H1 (cell line): ENCODE data around the gene PTPRT. TPM values are rescaled to one million over a fixed set of nuclear protein-coding genes. Genes with fewer than 3 reads are reported as not detected.

Experiments used
- CTCF ChIA-PET: fragments of 300-600 bp; sonication (Branson Sonifier 250); formaldehyde crosslinking; loops from one replicate; lab custom pipeline; 2021; ENCODE audit not compliant: partially characterized antibody; lab: Charles Lee
- POLR2A ChIA-PET: fragments of 300-600 bp; sonication (Branson Sonifier 250); formaldehyde crosslinking; loops from one replicate; lab custom pipeline; 2021; ENCODE audit warnings: inconsistent platforms; ENCODE audit not compliant: partially characterized antibody; lab: Charles Lee
- DNase-seq, 2 experiments: peaks; one replicate each; pipeline versions ENCODE4 v3.0.0 to v3.0.0-alpha.2; 2010 to 2022; ENCODE audit warnings: low spot score in 2 of 2, low read depth in 1 of 2, mixed read lengths in 1 of 2
- FAIRE-seq: peaks from 2 replicates; lab custom pipeline; 2011; peaks lifted over from hg19 to GRCh38; lab: Jason Lieb, UNC
- H2AFZ ChIP-seq: 2 replicates; pipeline ENCODE4 v1.8.1; 2012; ENCODE audit warnings: low read length, inconsistent platforms
- H2AK5ac ChIP-seq: 2 replicates; pipeline ENCODE4 v1.6.1; 2013; ENCODE audit warnings: low read depth, low read length
- H2BK120ac ChIP-seq: replicated peaks from 2 replicates; pipeline ENCODE3; 2013; ENCODE audit warnings: low read depth, low read length, inconsistent platforms
- H2BK12ac ChIP-seq: 2 replicates; pipeline ENCODE4 v1.6.1; 2013; ENCODE audit warnings: low read depth, low read length
- H2BK15ac ChIP-seq: 2 replicates; pipeline ENCODE4 v1.6.1; 2013; ENCODE audit warnings: low read length
- H2BK20ac ChIP-seq: 2 replicates; pipeline ENCODE4 v1.6.1; 2013; ENCODE audit warnings: low read length
- H2BK5ac ChIP-seq: 2 replicates; pipeline ENCODE4 v1.6.1; 2013; ENCODE audit warnings: low read depth, low read length
- H3K14ac ChIP-seq: 2 replicates; pipeline ENCODE4 v1.6.1; 2013; ENCODE audit warnings: inconsistent platforms; ENCODE audit not compliant: insufficient read length
- H3K18ac ChIP-seq: 2 replicates; pipeline ENCODE4 v1.6.1; 2013; ENCODE audit warnings: low read length; ENCODE audit errors: extremely low read depth
- H3K23ac ChIP-seq: 2 replicates; pipeline ENCODE4 v1.6.1; 2013; ENCODE audit warnings: inconsistent platforms; ENCODE audit not compliant: insufficient read length
- H3K23me2 ChIP-seq: 2 replicates; pipeline ENCODE4 v1.6.1; 2013; ENCODE audit warnings: low read depth, low read length
- H3K27ac ChIP-seq: 2 replicates; pipeline ENCODE4 v1.6.1; 2011; ENCODE audit warnings: low read depth, low read length, inconsistent platforms
- H3K27me3 ChIP-seq, 4 experiments: replicated peaks in 1 of 4; 1 replicate in 1 of 4; 2 replicates in 3 of 4; pipeline versions ENCODE4 v1.6.1 to v1.8.1; 2011 to 2013; ENCODE audit warnings: low read length in 3 of 4, mild to moderate bottlenecking in 3 of 4, inconsistent platforms in 2 of 4, mixed read lengths in 2 of 4, moderate library complexity in 1 of 4; ENCODE audit not compliant: control insufficient read depth in 3 of 4, insufficient read depth in 3 of 4; ENCODE audit errors: extremely low read depth in 1 of 4
- H3K36me3 ChIP-seq, 4 experiments: 2 replicates each; pipeline versions ENCODE4 v1.6.1 to v1.8.1; 2011 to 2013; ENCODE audit warnings: mild to moderate bottlenecking in 4 of 4, low read length in 3 of 4, moderate library complexity in 2 of 4, control low read depth in 1 of 4, inconsistent platforms in 1 of 4; ENCODE audit not compliant: insufficient read depth in 4 of 4, control insufficient read depth in 2 of 4
- H3K4ac ChIP-seq: replicated peaks from 2 replicates; pipeline ENCODE3; 2013; ENCODE audit warnings: low read length, low read depth, mixed read lengths, inconsistent platforms; ENCODE audit not compliant: insufficient read length
- H3K4me1 ChIP-seq, 4 experiments: replicated peaks in 1 of 4; 1 replicate in 1 of 4; 2 replicates in 3 of 4; pipeline versions ENCODE4 v1.6.1 to v1.8.1; 2011 to 2013; ENCODE audit warnings: low read length in 3 of 4, inconsistent platforms in 2 of 4, mixed read lengths in 1 of 4; ENCODE audit not compliant: insufficient read depth in 4 of 4, control insufficient read depth in 3 of 4
- H3K4me2 ChIP-seq, 2 experiments: 2 replicates each; pipeline versions ENCODE4 v1.6.1 to v1.8.1; 2011 to 2013; ENCODE audit warnings: low read depth in 2 of 2, low read length in 2 of 2, control low read depth in 1 of 2, inconsistent platforms in 1 of 2, mild to moderate bottlenecking in 1 of 2; ENCODE audit not compliant: insufficient read depth in 1 of 2
- H3K4me3 ChIP-seq, 4 experiments: fragments of 200-600, 300-600 bp in 1 of 4; sonication (generic), shearing (Covaris generic), sonication (Bioruptor Twin) in 1 of 4; 2 replicates each; pipeline versions ENCODE4 v1.5.1 to v1.8.1; 2011 to 2016; ENCODE audit warnings: low read length in 4 of 4, low read depth in 3 of 4, control low read depth in 2 of 4, inconsistent platforms in 2 of 4, mild to moderate bottlenecking in 2 of 4, mixed read lengths in 1 of 4, moderate library complexity in 1 of 4; ENCODE audit not compliant: insufficient read depth in 2 of 4; ENCODE audit errors: extremely low read depth in 1 of 4
- H3K56ac ChIP-seq: replicated peaks from 2 replicates; pipeline ENCODE3; 2013; ENCODE audit warnings: low read depth, mild to moderate bottlenecking, mixed read lengths, low read length, inconsistent platforms; ENCODE audit not compliant: insufficient read length
- H3K79me1 ChIP-seq: 2 replicates; pipeline ENCODE4 v1.6.1; 2013; ENCODE audit warnings: low read depth, low read length, control low read depth
- H3K79me2 ChIP-seq, 2 experiments: 2 replicates each; pipeline versions ENCODE4 v1.6.1 to v1.8.1; 2012 to 2013; ENCODE audit warnings: low read length in 2 of 2, mild to moderate bottlenecking in 2 of 2, inconsistent platforms in 1 of 2; ENCODE audit not compliant: insufficient read depth in 2 of 2, control insufficient read depth in 1 of 2
- H3K9ac ChIP-seq, 4 experiments: replicated peaks in 1 of 4; 1 replicate in 1 of 4; 2 replicates in 3 of 4; pipeline versions ENCODE4 v1.6.1 to v1.8.1; 2011 to 2013; ENCODE audit warnings: low read depth in 3 of 4, low read length in 3 of 4, control low read depth in 2 of 4, mild to moderate bottlenecking in 2 of 4, moderate library complexity in 2 of 4, inconsistent platforms in 1 of 4; ENCODE audit errors: extremely low read depth in 1 of 4
- H3K9me3 ChIP-seq, 2 experiments: 2 replicates each; pipeline versions ENCODE4 v1.6.1 to v1.8.1; 2012 to 2013; ENCODE audit warnings: mild to moderate bottlenecking in 2 of 2, moderate library complexity in 2 of 2, control low read depth in 1 of 2, inconsistent platforms in 1 of 2, low read depth in 1 of 2, low read length in 1 of 2, mixed read lengths in 1 of 2; ENCODE audit not compliant: insufficient read depth in 2 of 2
- H4K20me1 ChIP-seq, 2 experiments: replicated peaks in 1 of 2; 2 replicates each; pipeline versions ENCODE3 to v1.8.1; 2011 to 2013; ENCODE audit warnings: inconsistent platforms in 2 of 2, low read length in 2 of 2, mild to moderate bottlenecking in 1 of 2; ENCODE audit not compliant: insufficient read depth in 2 of 2, control insufficient read depth in 1 of 2
- H4K5ac ChIP-seq: 2 replicates; pipeline ENCODE4 v1.6.1; 2013; ENCODE audit warnings: low read length, low read depth, mixed read lengths, inconsistent platforms; ENCODE audit not compliant: insufficient read length
- H4K8ac ChIP-seq: 2 replicates; pipeline ENCODE4 v1.8.0; 2013; ENCODE audit warnings: mild to moderate bottlenecking, moderate library complexity, low read length, inconsistent platforms; ENCODE audit not compliant: insufficient read depth; ENCODE audit errors: extremely low read depth
- H4K91ac ChIP-seq: replicated peaks from 2 replicates; pipeline ENCODE3; 2013; ENCODE audit warnings: low read length, mixed read lengths, inconsistent platforms; ENCODE audit not compliant: insufficient read length
- BACH1 ChIP-seq: IDR thresholded peaks from 2 replicates; pipeline ENCODE4 v1.6.1; 2012; ENCODE audit warnings: low read length, improper control_type of control experiment
- CBX5 ChIP-seq: fragments of 300-800, 300-1000 bp; sonication (generic); IDR thresholded peaks from 2 replicates; pipeline ENCODE4 v1.7.1; 2016; ENCODE audit warnings: antibody characterized with exemption, low read length, low read depth
- E2F6 ChIP-seq: IDR thresholded peaks from 2 replicates; pipeline ENCODE4 v1.6.1; 2012; ENCODE audit warnings: inconsistent platforms
- KDM4A ChIP-seq: IDR thresholded peaks from one replicate; pipeline ENCODE4 v1.7.1; 2012; ENCODE audit warnings: low read depth, mild to moderate bottlenecking, moderate library complexity, low read length, inconsistent platforms; ENCODE audit not compliant: severe bottlenecking
- KDM5A ChIP-seq: fragments of 200-600 bp; IDR thresholded peaks from 2 replicates; pipeline ENCODE4 v1.7.1; 2012; ENCODE audit warnings: mild to moderate bottlenecking, low read length, inconsistent platforms, mixed read lengths
- NANOG ChIP-seq: IDR thresholded peaks from 2 replicates; pipeline ENCODE4 v1.6.1; 2011; ENCODE audit warnings: low read length, low read depth, mild to moderate bottlenecking, inconsistent platforms; ENCODE audit not compliant: insufficient read depth, poor library complexity, severe bottlenecking
- RBBP5 ChIP-seq: IDR thresholded peaks from 2 replicates; pipeline ENCODE4 v1.7.1; 2012; ENCODE audit warnings: low read depth, mild to moderate bottlenecking, inconsistent platforms, low read length, moderate library complexity, borderline replicate concordance
- SIX5 ChIP-seq: IDR thresholded peaks from 2 replicates; pipeline ENCODE4 v1.6.1; 2011; ENCODE audit warnings: mild to moderate bottlenecking, low read depth, low read length
- SP1 ChIP-seq: IDR thresholded peaks from 2 replicates; pipeline ENCODE4 v1.6.1; 2011; ENCODE audit warnings: low read depth, low read length
- SP4 ChIP-seq: IDR thresholded peaks from 2 replicates; pipeline ENCODE4 v1.6.1; 2012; ENCODE audit warnings: low read length, inconsistent platforms
- SRF ChIP-seq: IDR thresholded peaks from 2 replicates; pipeline ENCODE4 v1.6.1; 2011; ENCODE audit warnings: mild to moderate bottlenecking, low read depth, low read length, moderate library complexity
- TEAD4 ChIP-seq: IDR thresholded peaks from 2 replicates; pipeline ENCODE4 v1.6.1; 2012; ENCODE audit warnings: low read depth, low read length, inconsistent platforms, mixed read lengths
- WGBS, 2 experiments: shearing (Covaris generic) in 1 of 2; methylation state at CpG; one replicate each; pipeline versions ENCODE4 v1.1.6 to v1.1.7; 2013 to 2015; ENCODE audit warnings: low lambda C conversion rate in 2 of 2, mixed read lengths in 2 of 2, inconsistent platforms in 1 of 2, low coverage in 1 of 2, missing lambda C conversion rate in 1 of 2; ENCODE audit not compliant: insufficient replicate concordance in 2 of 2, insufficient coverage in 1 of 2, insufficient read length in 1 of 2; ENCODE audit errors: extremely low coverage in 1 of 2, missing lambda C conversion rate in 1 of 2; 5-methylcytosine and 5-hydroxymethylcytosine counted together
- polyA plus RNA-seq, 7 experiments: library from polyadenylated mRNA; depleted of rRNA in 3 of 7; stranded (reverse) in 5 of 7; unstranded in 2 of 7; fragments of >200 nt in 5 of 7; fragments of 200-250 nt in 2 of 7; gene quantifications; 1 replicate in 5 of 7; 2 replicates in 1 of 7; 4 replicates in 1 of 7; pipeline versions ENCODE4 v1.2.1 to v1.2.3, GENCODE V29; 2011 to 2013; ENCODE audit warnings: missing spikeins in 2 of 7, mixed read lengths in 2 of 7
- total RNA-seq: library from RNA; stranded (reverse); fragmentation: NEBNext Ultra II Directional; extraction: Animal tissue kit (Norgen Biotek cat#: 25700); gene quantifications from 2 replicates; pipeline ENCODE4 v1.2.1, GENCODE V29; 2021
- TF ChIP-seq, protein P1 (sequence below): IDR thresholded peaks from 2 replicates; pipeline ENCODE4 v1.6.1; 2012; ENCODE audit warnings: inconsistent platforms

The PTPRT gene
- total and polyA plus RNA-seq, 2 of the 8 experiments (the other 6 are each of a cell fraction or from before 2014, with no cell fraction given) = 0.33 to 1.8 TPM

- Histone ChIP-seq H3K23ac (no peak overlapping the region), H3K27me3 (no peaks in the 10 kb centered on the region), H2AFZ (no peak overlapping the region), H3K4me3 (no peak overlapping the region), H2AK5ac (no peak overlapping the region), H2BK15ac (no peak overlapping the region), H2BK5ac (no peak overlapping the region), H2BK12ac (no peak overlapping the region), H3K23me2 (no peaks in the 10 kb centered on the region), H3K14ac (no peak overlapping the region), H4K91ac (no peak overlapping the region), H3K79me2 (no peaks in the 10 kb centered on the region), H2BK120ac (no peak overlapping the region), H4K8ac (no peak overlapping the region), H3K79me1 (no peaks in the 10 kb centered on the region), H3K36me3 (no peaks in the 10 kb centered on the region), H3K27ac (no peak overlapping the region), H3K9ac (no peak overlapping the region), H3K4me2 (no peak overlapping the region), H3K56ac (no peak overlapping the region), H3K18ac (no peak overlapping the region), H4K5ac (no peak overlapping the region), H4K20me1 (no peaks in the 10 kb centered on the region), H3K4me1 (no peaks in the 10 kb centered on the region), H3K9me3 (no peaks in the 10 kb centered on the region), H3K4ac (no peak overlapping the region)
- FAIRE-seq (no peak), DNase-seq (no peak)
- 95% methylated on average over 4 of the region's 4 CpGs; no CpG with 5 or more reads in 1 of the 2 experiments for WGBS, 2 experiments
- POLR2A ChIA-PET = no interaction called here
- CTCF ChIA-PET = no interaction called here
- TF ChIP-seq CBX5 = no peak
- TF ChIP-seq SRF = no peak
- TF ChIP-seq SP1 = no peak
- no peak for TF ChIP-seq KDM5A
- TF ChIP-seq TEAD4 = no peak
- TF ChIP-seq SP4 = no peak
- no peak for TF ChIP-seq BACH1
- no peak for TF ChIP-seq KDM4A
- no peak for TF ChIP-seq RBBP5
- no peak for TF ChIP-seq E2F6
- TF ChIP-seq, protein P1, sequence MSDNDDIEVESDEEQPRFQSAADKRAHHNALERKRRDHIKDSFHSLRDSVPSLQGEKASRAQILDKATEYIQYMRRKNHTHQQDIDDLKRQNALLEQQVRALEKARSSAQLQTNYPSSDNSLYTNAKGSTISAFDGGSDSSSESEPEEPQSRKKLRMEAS = no peak
- no peak for TF ChIP-seq SIX5
- no peak for TF ChIP-seq NANOG
- TF ChIP-seq, all 59 proteins: peak for 0
- no peak overlapping the region for H2BK20ac ChIP-seq
Measured at GRCh38 chr20:42150230-42150629, 1039.5 kb downstream of the PTPRT start.
